SK-N-SH (cell line): ENCODE results near the gene POLN. TPM values are rescaled to one million over a fixed set of nuclear protein-coding genes. Genes with fewer than 3 reads are reported as not detected.
A peak's percentile ranks its signal among the peaks of the same experiment; 100 is the strongest.

Experiments used
- CTCF ChIA-PET: fragments of 300-600, 350-600 bp; formaldehyde crosslinking; extraction: SDS; loops from one replicate; lab custom pipeline; 2021; lab: Yijun Ruan, JAX
- POLR2A ChIA-PET: fragments of 350-600 bp; sonication (Branson Sonifier 250); formaldehyde crosslinking; extraction: SDS; loops from one replicate; lab custom pipeline; 2020; ENCODE audit warnings: antibody characterized with exemption, inconsistent platforms; lab: Yijun Ruan, JAX
- DNase-seq: peaks from one replicate; pipeline ENCODE4 v3.0.0; 2012
- H2AFZ ChIP-seq: fragments of 200-600 bp; sonication (generic); 2 replicates; pipeline ENCODE4 v1.8.1; 2016; ENCODE audit warnings: antibody characterized with exemption, mild to moderate bottlenecking, low read depth
- H3F3A ChIP-seq: fragments of 200-600 bp; sonication (generic); replicated peaks from 2 replicates; pipeline ENCODE3; 2016; ENCODE audit warnings: antibody characterized with exemption, mild to moderate bottlenecking; ENCODE audit not compliant: insufficient read depth
- H3K27ac ChIP-seq, 2 experiments: fragments of 200-500 bp in 1 of 2; fragments of 200-600 bp in 1 of 2; sonication (Bioruptor generic) in 1 of 2; sonication (generic), shearing (Covaris generic) in 1 of 2; 2 replicates each; pipeline versions ENCODE4 v1.5.1 to v1.6.1; 2014 to 2016; ENCODE audit warnings: low read depth in 2 of 2, inconsistent platforms in 1 of 2, low read length in 1 of 2, mild to moderate bottlenecking in 1 of 2, mixed read lengths in 1 of 2
- H3K27me3 ChIP-seq: fragments of 200-600 bp; sonication (generic), shearing (Covaris generic); 2 replicates; pipeline ENCODE4 v1.6.1; 2016; ENCODE audit warnings: mixed run types; ENCODE audit not compliant: insufficient read depth
- H3K36me3 ChIP-seq, 2 experiments: fragments of 200-500 bp in 1 of 2; fragments of 200-600 bp in 1 of 2; sonication (Bioruptor generic) in 1 of 2; sonication (generic) in 1 of 2; replicated peaks in 1 of 2; 2 replicates each; pipeline versions ENCODE3 to v1.5.1; 2014 to 2016; ENCODE audit warnings: low read length in 1 of 2, mild to moderate bottlenecking in 1 of 2; ENCODE audit not compliant: insufficient read depth in 2 of 2, control insufficient read depth in 1 of 2
- H3K4me1 ChIP-seq, 2 experiments: fragments of 200-500 bp in 1 of 2; fragments of 200-600 bp in 1 of 2; sonication (Bioruptor generic) in 1 of 2; sonication (generic), shearing (Covaris generic) in 1 of 2; 2 replicates each; pipeline versions ENCODE4 v1.5.1 to v1.6.1; 2014 to 2016; ENCODE audit warnings: low read depth in 1 of 2, low read length in 1 of 2, mixed run types in 1 of 2; ENCODE audit not compliant: insufficient read depth in 2 of 2, control insufficient read depth in 1 of 2
- H3K4me2 ChIP-seq: fragments of 200-600 bp; sonication (generic), shearing (Covaris generic); 2 replicates; pipeline ENCODE4 v1.6.1; 2017; ENCODE audit warnings: mixed run types
- H3K4me3 ChIP-seq, 2 experiments: fragments of 200-500 bp in 1 of 2; fragments of 200-600 bp in 1 of 2; sonication (Bioruptor generic) in 1 of 2; sonication (generic), shearing (Covaris generic) in 1 of 2; 2 replicates each; pipeline versions ENCODE4 v1.5.1 to v1.8.1; 2014 to 2016; ENCODE audit warnings: low read depth in 2 of 2, inconsistent platforms in 1 of 2, low read length in 1 of 2, mild to moderate bottlenecking in 1 of 2, mixed read lengths in 1 of 2, moderate library complexity in 1 of 2
- H3K79me2 ChIP-seq: fragments of 200-600 bp; sonication (generic); 2 replicates; pipeline ENCODE4 v1.8.1; 2017; ENCODE audit warnings: mild to moderate bottlenecking; ENCODE audit not compliant: insufficient read depth
- H3K9ac ChIP-seq: fragments of 200-600 bp; sonication (generic); 2 replicates; pipeline ENCODE4 v1.6.1; 2017; ENCODE audit warnings: mixed run types
- H3K9me2 ChIP-seq: fragments of 200-600 bp; sonication (generic); 2 replicates; pipeline ENCODE4 v1.6.1; 2017; ENCODE audit warnings: mixed run types
- H3K9me3 ChIP-seq: fragments of 200-600 bp; sonication (generic); 2 replicates; pipeline ENCODE4 v1.6.1; 2017; ENCODE audit warnings: mixed run types, mild to moderate bottlenecking, moderate library complexity
- H4K20me1 ChIP-seq: fragments of 200-600 bp; sonication (generic); 2 replicates; pipeline ENCODE4 v1.6.1; 2017; ENCODE audit warnings: mild to moderate bottlenecking, mixed run types; ENCODE audit not compliant: insufficient read depth
- CHD2 ChIP-seq: fragments of 150-350 bp; IDR thresholded peaks from 2 replicates; pipeline ENCODE4 v1.6.1; 2018; ENCODE audit warnings: low read length; ENCODE audit not compliant: partially characterized antibody
- ELF1 ChIP-seq: IDR thresholded peaks from 2 replicates; pipeline ENCODE4 v1.4.0; 2012
- EP300 ChIP-seq, 2 experiments: IDR thresholded peaks; 2 replicates each; pipeline versions ENCODE4 v1.4.0 to v1.6.1; 2012; ENCODE audit warnings: borderline replicate concordance in 1 of 2, low read depth in 1 of 2, low read length in 1 of 2
- EZH2phosphoT487 ChIP-seq: fragments of 200-600 bp; sonication (generic); IDR thresholded peaks from 2 replicates; pipeline ENCODE4 v1.6.1; 2017; ENCODE audit warnings: low read depth, mixed run types, mild to moderate bottlenecking, antibody characterized with exemption, moderate library complexity, borderline replicate concordance
- FOSL2 ChIP-seq: IDR thresholded peaks from 2 replicates; pipeline ENCODE4 v1.4.0; 2012; ENCODE audit warnings: low read depth, mild to moderate bottlenecking, moderate library complexity, borderline replicate concordance
- FOXJ3 ChIP-seq: sonication (generic); formaldehyde crosslinking; IDR thresholded peaks from 2 replicates; pipeline ENCODE4 v1.5.1; 2020; ENCODE audit warnings: mild to moderate bottlenecking, missing genetic modification reagents
- FOXM1 ChIP-seq: IDR thresholded peaks from 2 replicates; pipeline ENCODE4 v1.4.0; 2012; ENCODE audit warnings: low read depth, mild to moderate bottlenecking
- GATA2 ChIP-seq: sonication (generic); formaldehyde crosslinking; IDR thresholded peaks from 2 replicates; pipeline ENCODE4 v1.5.0; 2020; ENCODE audit warnings: mild to moderate bottlenecking, missing genetic modification reagents
- IRF3 ChIP-seq: fragments of 150-350 bp; IDR thresholded peaks from 2 replicates; pipeline ENCODE4 v1.6.1; 2016; ENCODE audit warnings: mild to moderate bottlenecking, low read depth, low read length
- JUND ChIP-seq: IDR thresholded peaks from 2 replicates; pipeline ENCODE4 v1.4.0; 2012
- MEF2A ChIP-seq: IDR thresholded peaks from 2 replicates; pipeline ENCODE4 v1.4.0; 2012; ENCODE audit warnings: low read depth, borderline replicate concordance
- NRF1 ChIP-seq: IDR thresholded peaks from 2 replicates; pipeline ENCODE4 v1.6.1; 2012; ENCODE audit warnings: low read depth, mild to moderate bottlenecking, low read length
- PBX3 ChIP-seq: IDR thresholded peaks from 2 replicates; pipeline ENCODE4; 2012
- POLR2AphosphoS5 ChIP-seq: IDR thresholded peaks from 2 replicates; pipeline ENCODE4 v1.6.1; 2012; ENCODE audit warnings: low read depth, low read length
- RAD21 ChIP-seq: IDR thresholded peaks from 2 replicates; pipeline ENCODE4 v1.6.1; 2012; ENCODE audit warnings: mild to moderate bottlenecking, low read length
- RCOR1 ChIP-seq: fragments of 150-350 bp; IDR thresholded peaks from 2 replicates; pipeline ENCODE4 v1.6.1; 2017; ENCODE audit warnings: antibody characterized with exemption, low read length
- RXRA ChIP-seq: IDR thresholded peaks from 2 replicates; pipeline ENCODE4 v1.4.0; 2012; ENCODE audit warnings: low read depth, mild to moderate bottlenecking, borderline replicate concordance
- SIN3A ChIP-seq: IDR thresholded peaks from 2 replicates; pipeline ENCODE4 v1.6.1; 2012; ENCODE audit warnings: low read depth, mild to moderate bottlenecking, low read length, moderate library complexity, borderline replicate concordance
- SMC3 ChIP-seq: IDR thresholded peaks from 2 replicates; pipeline ENCODE4 v1.6.1; 2012; ENCODE audit warnings: low read depth, low read length, improper control_type of control experiment
- TCF12 ChIP-seq: IDR thresholded peaks from 2 replicates; pipeline ENCODE4 v1.4.0; 2012
- USF1 ChIP-seq: IDR thresholded peaks from 2 replicates; pipeline ENCODE4 v1.4.0; 2012; ENCODE audit warnings: low read depth, borderline replicate concordance
- ZBTB33 ChIP-seq: IDR thresholded peaks from 2 replicates; pipeline ENCODE4 v1.4.0; 2012; ENCODE audit warnings: low read depth, borderline replicate concordance
- WGBS: methylation state at CpG from one replicate; pipeline ENCODE4 v1.1.6; 2017; ENCODE audit warnings: low lambda C conversion rate; 5-methylcytosine and 5-hydroxymethylcytosine counted together
- polyA plus RNA-seq, 3 experiments: library from polyadenylated mRNA; depleted of rRNA; stranded (reverse); fragments of >200 nt; gene quantifications; 2 replicates each; pipeline ENCODE4 v1.2.3, GENCODE V29; 2012
- TF ChIP-seq, protein P1 (sequence below): IDR thresholded peaks from 2 replicates; pipeline ENCODE4 v1.6.1; 2012; ENCODE audit warnings: mild to moderate bottlenecking, low read depth, low read length, moderate library complexity

Gene POLN
- polyA plus RNA-seq (2012; rRNA removed) = 0.67 and 1.2 TPM in 2 replicates
- 0.31 and 0.38 TPM in 2 replicates for polyA plus RNA-seq (2012; cell fraction: cytosol; rRNA removed)
- 4.2 and 4.9 TPM in 2 replicates for polyA plus RNA-seq (2012; cell fraction: nucleus; rRNA removed)

DNA sequence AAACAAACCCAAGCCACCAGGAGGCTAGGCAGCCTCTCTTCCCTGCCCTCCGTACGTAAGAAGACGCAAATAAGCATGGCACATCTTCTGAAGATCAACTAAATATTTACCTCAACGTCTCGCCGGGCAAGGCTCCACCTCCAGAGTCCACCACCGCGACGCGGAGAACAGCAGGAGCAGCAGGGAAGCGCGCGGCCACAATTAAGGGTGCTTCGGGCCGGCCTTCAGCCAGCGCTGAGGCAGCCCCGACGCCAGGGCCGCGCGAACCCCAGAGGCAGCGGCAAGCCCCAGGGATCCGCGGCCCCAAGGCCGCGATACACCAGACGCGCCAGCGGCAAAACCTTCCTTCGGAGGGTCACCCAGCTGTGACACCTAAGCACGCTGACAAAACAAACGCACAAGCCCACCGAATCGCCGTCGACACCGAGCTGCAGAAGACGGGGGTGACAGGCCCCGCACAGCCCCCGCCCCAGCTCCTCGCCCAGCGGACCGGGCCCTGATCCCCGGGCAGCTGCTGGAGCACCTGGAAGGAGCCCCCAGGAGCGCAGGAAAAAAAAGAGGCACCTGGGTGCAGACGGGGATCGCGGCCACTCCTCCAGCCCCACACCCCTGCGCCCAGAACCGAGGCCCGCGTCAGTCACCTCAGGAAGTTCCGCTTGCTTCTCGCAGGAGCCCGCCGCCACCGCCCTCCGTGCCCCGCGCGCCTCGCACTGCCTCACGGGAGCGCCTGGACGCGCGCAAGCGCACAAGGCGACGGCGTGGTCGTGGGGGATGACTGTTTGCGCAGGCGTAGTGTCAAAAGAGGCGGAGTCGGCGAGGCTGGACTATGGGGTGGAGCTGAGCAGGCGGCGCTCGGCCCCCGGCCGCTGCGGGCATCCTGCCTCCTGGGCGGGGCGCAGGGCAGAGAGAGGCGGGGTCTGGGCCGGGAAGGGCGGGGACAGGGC is at the start of gene POLN, which contains the start of gene HAUS3:
Gene POLN, minus strand, starts transcription at position 712 of the 944 bp plus-strand sequence. CDS start 12,890 bp downstream, outside the sequence.
Gene HAUS3, minus strand, starts transcription at position 712 of the 944 bp plus-strand sequence. CDS start 1,175 bp downstream, outside the sequence.
- H3K4me2 ChIP-seq = peak within 1 kb of the TSS; percentile 89
- peaks cover 49% of the 10 kb centered on the region for H3K79me2 ChIP-seq
- H2AFZ ChIP-seq = peak within 1 kb of the TSS; percentile 61
- H3K27me3 ChIP-seq = no peaks in the 10 kb centered on the region
- DNase-seq = peak; percentile 100
- H3K9me3 ChIP-seq = no peaks in the 10 kb centered on the region
- H3K4me1 ChIP-seq = peaks cover 25 to 28% of the 10 kb centered on the region in 2 experiments; a peak in 3 of 4 replicates
- peaks cover 29% of the 10 kb centered on the region; the same call in 1 of the 2 replicates for H4K20me1 ChIP-seq
- H3K9me2 ChIP-seq = no peaks in the 10 kb centered on the region
- peak within 1 kb of the TSS; percentile 83 for H3K9ac ChIP-seq
- POLR2A ChIA-PET = interaction anchor here (1.4 kb wide), 1 partner anchor 195 kb away, joined by 4 read pairs; no protein-coding TSS in a partner anchor
- H3K4me3 ChIP-seq = peak within 1 kb of the TSS; percentile 81 to 96
- peak within 1 kb of the TSS; percentile 24 to 65; a peak in 3 of 4 replicates for H3K27ac ChIP-seq
- CTCF ChIA-PET = interaction anchor here (1.2 to 2.4 kb wide), 3 partner anchors 9 to 195 kb away, joined by 3 to 9 read pairs (median 6); partner anchors contain the start of genes CFAP99 and ZFYVE28
- H3F3A ChIP-seq = peaks cover 10% of the 10 kb centered on the region
- under 1% methylated on average over 25 of the region's 88 CpGs for WGBS
- peaks cover 19 to 21% of the 10 kb centered on the region in 2 experiments for H3K36me3 ChIP-seq
- TF ChIP-seq GATA2 (no peak), RAD21 (no peak), MEF2A (no peak), USF1 (no peak), CHD2 (peak; percentile 53), EZH2phosphoT487 (no peak), PBX3 (peak; percentile 24; the same call in 1 of the 2 replicates), EP300 (IDR thresholded peaks at IDR 0.05; ENCODE audit: borderline replicate concordance in 1 of 2, low read depth in 1 of 2, low read length in 1 of 2) (no peak), JUND (no peak), ELF1 (no peak), IRF3 (no peak), ZBTB33 (peak; percentile 20; the same call in 1 of the 2 replicates), FOSL2 (no peak), SMC3 (no peak), NRF1 (peak; percentile 94), SIN3A (peak; percentile 82), FOXJ3 (CRISPR knock-in tag) (no peak), POLR2AphosphoS5 (peak; percentile 78), TCF12 (no peak), RXRA (no peak), RCOR1 (no peak), FOXM1 (no peak)
- TF ChIP-seq, protein P1, sequence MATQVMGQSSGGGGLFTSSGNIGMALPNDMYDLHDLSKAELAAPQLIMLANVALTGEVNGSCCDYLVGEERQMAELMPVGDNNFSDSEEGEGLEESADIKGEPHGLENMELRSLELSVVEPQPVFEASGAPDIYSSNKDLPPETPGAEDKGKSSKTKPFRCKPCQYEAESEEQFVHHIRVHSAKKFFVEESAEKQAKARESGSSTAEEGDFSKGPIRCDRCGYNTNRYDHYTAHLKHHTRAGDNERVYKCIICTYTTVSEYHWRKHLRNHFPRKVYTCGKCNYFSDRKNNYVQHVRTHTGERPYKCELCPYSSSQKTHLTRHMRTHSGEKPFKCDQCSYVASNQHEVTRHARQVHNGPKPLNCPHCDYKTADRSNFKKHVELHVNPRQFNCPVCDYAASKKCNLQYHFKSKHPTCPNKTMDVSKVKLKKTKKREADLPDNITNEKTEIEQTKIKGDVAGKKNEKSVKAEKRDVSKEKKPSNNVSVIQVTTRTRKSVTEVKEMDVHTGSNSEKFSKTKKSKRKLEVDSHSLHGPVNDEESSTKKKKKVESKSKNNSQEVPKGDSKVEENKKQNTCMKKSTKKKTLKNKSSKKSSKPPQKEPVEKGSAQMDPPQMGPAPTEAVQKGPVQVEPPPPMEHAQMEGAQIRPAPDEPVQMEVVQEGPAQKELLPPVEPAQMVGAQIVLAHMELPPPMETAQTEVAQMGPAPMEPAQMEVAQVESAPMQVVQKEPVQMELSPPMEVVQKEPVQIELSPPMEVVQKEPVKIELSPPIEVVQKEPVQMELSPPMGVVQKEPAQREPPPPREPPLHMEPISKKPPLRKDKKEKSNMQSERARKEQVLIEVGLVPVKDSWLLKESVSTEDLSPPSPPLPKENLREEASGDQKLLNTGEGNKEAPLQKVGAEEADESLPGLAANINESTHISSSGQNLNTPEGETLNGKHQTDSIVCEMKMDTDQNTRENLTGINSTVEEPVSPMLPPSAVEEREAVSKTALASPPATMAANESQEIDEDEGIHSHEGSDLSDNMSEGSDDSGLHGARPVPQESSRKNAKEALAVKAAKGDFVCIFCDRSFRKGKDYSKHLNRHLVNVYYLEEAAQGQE = no peak
